Measurements from ENCODE around the gene PIP4K2B. TPM values are rescaled to one million over a fixed set of nuclear protein-coding genes. Genes with fewer than 3 reads are reported as not detected.

PIP4K2B gene
- total and polyA plus RNA-seq, 2 of the 8 experiments (the other 6 are each of a cell fraction or from before 2014, with no cell fraction given), result 21.5 to 57.8 TPM

GRCh38 chr17:38796451-38797157 is 2.8 kb downstream of the PIP4K2B start (continued):
- TF ChIP-seq, protein P1, sequence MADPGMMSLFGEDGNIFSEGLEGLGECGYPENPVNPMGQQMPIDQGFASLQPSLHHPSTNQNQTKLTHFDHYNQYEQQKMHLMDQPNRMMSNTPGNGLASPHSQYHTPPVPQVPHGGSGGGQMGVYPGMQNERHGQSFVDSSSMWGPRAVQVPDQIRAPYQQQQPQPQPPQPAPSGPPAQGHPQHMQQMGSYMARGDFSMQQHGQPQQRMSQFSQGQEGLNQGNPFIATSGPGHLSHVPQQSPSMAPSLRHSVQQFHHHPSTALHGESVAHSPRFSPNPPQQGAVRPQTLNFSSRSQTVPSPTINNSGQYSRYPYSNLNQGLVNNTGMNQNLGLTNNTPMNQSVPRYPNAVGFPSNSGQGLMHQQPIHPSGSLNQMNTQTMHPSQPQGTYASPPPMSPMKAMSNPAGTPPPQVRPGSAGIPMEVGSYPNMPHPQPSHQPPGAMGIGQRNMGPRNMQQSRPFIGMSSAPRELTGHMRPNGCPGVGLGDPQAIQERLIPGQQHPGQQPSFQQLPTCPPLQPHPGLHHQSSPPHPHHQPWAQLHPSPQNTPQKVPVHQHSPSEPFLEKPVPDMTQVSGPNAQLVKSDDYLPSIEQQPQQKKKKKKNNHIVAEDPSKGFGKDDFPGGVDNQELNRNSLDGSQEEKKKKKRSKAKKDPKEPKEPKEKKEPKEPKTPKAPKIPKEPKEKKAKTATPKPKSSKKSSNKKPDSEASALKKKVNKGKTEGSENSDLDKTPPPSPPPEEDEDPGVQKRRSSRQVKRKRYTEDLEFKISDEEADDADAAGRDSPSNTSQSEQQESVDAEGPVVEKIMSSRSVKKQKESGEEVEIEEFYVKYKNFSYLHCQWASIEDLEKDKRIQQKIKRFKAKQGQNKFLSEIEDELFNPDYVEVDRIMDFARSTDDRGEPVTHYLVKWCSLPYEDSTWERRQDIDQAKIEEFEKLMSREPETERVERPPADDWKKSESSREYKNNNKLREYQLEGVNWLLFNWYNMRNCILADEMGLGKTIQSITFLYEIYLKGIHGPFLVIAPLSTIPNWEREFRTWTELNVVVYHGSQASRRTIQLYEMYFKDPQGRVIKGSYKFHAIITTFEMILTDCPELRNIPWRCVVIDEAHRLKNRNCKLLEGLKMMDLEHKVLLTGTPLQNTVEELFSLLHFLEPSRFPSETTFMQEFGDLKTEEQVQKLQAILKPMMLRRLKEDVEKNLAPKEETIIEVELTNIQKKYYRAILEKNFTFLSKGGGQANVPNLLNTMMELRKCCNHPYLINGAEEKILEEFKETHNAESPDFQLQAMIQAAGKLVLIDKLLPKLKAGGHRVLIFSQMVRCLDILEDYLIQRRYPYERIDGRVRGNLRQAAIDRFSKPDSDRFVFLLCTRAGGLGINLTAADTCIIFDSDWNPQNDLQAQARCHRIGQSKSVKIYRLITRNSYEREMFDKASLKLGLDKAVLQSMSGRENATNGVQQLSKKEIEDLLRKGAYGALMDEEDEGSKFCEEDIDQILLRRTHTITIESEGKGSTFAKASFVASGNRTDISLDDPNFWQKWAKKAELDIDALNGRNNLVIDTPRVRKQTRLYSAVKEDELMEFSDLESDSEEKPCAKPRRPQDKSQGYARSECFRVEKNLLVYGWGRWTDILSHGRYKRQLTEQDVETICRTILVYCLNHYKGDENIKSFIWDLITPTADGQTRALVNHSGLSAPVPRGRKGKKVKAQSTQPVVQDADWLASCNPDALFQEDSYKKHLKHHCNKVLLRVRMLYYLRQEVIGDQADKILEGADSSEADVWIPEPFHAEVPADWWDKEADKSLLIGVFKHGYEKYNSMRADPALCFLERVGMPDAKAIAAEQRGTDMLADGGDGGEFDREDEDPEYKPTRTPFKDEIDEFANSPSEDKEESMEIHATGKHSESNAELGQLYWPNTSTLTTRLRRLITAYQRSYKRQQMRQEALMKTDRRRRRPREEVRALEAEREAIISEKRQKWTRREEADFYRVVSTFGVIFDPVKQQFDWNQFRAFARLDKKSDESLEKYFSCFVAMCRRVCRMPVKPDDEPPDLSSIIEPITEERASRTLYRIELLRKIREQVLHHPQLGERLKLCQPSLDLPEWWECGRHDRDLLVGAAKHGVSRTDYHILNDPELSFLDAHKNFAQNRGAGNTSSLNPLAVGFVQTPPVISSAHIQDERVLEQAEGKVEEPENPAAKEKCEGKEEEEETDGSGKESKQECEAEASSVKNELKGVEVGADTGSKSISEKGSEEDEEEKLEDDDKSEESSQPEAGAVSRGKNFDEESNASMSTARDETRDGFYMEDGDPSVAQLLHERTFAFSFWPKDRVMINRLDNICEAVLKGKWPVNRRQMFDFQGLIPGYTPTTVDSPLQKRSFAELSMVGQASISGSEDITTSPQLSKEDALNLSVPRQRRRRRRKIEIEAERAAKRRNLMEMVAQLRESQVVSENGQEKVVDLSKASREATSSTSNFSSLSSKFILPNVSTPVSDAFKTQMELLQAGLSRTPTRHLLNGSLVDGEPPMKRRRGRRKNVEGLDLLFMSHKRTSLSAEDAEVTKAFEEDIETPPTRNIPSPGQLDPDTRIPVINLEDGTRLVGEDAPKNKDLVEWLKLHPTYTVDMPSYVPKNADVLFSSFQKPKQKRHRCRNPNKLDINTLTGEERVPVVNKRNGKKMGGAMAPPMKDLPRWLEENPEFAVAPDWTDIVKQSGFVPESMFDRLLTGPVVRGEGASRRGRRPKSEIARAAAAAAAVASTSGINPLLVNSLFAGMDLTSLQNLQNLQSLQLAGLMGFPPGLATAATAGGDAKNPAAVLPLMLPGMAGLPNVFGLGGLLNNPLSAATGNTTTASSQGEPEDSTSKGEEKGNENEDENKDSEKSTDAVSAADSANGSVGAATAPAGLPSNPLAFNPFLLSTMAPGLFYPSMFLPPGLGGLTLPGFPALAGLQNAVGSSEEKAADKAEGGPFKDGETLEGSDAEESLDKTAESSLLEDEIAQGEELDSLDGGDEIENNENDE (IDR thresholded peaks at IDR 0.05; ENCODE audit: insufficient replicate concordance, low read length), result no peak
- TF ChIP-seq RXRA (IDR thresholded peaks at IDR 0.05; ENCODE audit: insufficient read depth, low read depth, low read length) (no peak), SP4 (IDR thresholded peaks at IDR 0.05; ENCODE audit: low read length) (no peak), EGR1 (IDR thresholded peaks at IDR 0.05; ENCODE audit: borderline replicate concordance, low read depth, low read length) (no peak), BACH1 (IDR thresholded peaks at IDR 0.05; ENCODE audit: low read length) (no peak), SP2 (IDR thresholded peaks at IDR 0.05; ENCODE audit: low read length) (no peak), POU5F1 (IDR thresholded peaks at IDR 0.05; ENCODE audit: low read depth, low read length) (no peak), SRF (IDR thresholded peaks at IDR 0.05; ENCODE audit: low read depth, low read length) (no peak), CREB1 (IDR thresholded peaks at IDR 0.05) (no peak)
- TF ChIP-seq, protein P2, sequence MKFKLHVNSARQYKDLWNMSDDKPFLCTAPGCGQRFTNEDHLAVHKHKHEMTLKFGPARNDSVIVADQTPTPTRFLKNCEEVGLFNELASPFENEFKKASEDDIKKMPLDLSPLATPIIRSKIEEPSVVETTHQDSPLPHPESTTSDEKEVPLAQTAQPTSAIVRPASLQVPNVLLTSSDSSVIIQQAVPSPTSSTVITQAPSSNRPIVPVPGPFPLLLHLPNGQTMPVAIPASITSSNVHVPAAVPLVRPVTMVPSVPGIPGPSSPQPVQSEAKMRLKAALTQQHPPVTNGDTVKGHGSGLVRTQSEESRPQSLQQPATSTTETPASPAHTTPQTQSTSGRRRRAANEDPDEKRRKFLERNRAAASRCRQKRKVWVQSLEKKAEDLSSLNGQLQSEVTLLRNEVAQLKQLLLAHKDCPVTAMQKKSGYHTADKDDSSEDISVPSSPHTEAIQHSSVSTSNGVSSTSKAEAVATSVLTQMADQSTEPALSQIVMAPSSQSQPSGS (IDR thresholded peaks at IDR 0.05; ENCODE audit: low read length), result no peak

All from H1 (cell line).